ENCODE data around the gene CBX8. TPM values are rescaled to one million over a fixed set of nuclear protein-coding genes. Genes with fewer than 3 reads are reported as not detected.
"Not testable (repeated sequence)": the region's sequence is repeated elsewhere in the genome, so short reads cannot be mapped to it uniquely, and the experiment has no call there.

CBX8 gene
- total RNA-seq, 1 donor from 2014 or later: 8.2 TPM

DNA sequence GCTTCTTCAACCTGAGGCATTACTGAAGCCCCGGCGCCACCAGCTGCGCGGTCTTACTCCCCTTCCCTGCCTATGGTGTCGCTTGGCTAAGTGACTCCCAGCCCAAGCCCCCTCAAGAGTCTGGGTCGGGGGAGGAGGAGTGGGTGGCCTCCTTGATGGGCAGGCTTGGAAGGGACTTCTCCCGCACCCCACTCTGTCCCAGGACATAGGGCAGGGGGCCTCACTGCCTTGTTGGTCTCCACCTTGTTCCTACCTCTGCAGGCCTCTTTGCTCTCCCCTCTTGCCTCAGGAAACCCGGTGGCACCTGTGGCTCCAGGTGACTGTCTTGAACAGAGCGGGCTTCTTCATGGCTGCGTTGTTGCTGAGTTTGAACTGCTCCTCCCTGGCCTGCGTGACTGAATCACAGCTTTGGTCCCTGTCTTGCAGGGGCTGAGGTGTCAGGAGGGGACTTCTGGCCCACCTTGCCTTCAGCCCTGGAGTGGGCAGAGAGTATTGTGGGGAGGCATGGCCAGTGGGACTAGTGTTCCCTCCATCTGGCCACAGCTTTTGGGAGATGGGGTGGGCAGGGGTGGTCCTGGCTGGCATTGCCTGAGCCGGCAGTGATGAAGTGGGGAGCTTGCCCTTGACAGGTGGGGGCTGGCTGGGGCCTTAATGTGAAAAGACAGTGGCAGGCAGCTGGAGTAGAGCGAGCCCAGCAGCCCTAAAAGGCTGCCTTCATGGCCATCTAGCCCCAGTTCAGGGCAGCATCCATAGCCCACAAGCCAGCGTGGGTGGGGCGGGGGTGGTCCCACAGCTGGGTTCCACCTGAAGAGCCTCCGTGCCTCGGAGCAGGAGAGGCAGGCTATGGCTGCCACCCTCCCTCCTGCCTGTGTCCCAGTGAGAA lies 11.6 kb downstream of the CBX8 start:
- intact Hi-C loops (cut with micrococcal nuclease): no loop called here
- DNase-seq (no peak), ATAC-seq (no peak)

DNA sequence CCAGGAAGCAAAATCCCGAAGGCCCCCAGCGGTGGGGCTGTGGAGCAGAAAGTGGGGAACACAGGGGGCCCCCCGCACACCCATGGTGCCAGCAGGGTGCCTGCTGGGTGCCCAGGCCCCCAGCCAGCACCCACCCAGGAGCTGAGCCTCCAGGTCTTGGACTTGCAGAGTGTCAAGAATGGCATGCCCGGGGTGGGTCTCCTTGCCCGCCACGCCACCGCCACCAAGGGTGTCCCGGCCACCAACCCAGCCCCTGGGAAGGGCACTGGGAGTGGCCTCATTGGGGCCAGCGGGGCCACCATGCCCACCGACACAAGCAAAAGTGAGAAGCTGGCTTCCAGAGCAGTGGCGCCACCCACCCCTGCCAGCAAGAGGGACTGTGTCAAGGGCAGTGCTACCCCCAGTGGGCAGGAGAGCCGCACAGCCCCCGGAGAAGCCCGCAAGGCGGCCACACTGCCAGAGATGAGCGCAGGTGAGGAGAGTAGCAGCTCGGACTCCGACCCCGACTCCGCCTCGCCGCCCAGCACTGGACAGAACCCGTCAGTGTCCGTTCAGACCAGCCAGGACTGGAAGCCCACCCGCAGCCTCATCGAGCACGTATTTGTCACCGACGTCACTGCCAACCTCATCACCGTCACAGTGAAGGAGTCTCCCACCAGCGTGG lies 12.4 kb downstream of the CBX8 start:
- intact Hi-C loops (cut with micrococcal nuclease): no loop called here
- DNase-seq: no peak
- no peak for ATAC-seq

GRCh38 chr17:79783891-79784290 lies 13.0 kb downstream of the CBX8 start:
- DNase-seq (no peak), ATAC-seq (no peak)
- intact Hi-C loops (cut with micrococcal nuclease): no loop called here

- intact Hi-C loops (cut with micrococcal nuclease): no loop called here
- DNase-seq (no peak), ATAC-seq (no peak)
These were observed 14.9 kb downstream of the CBX8 start for GRCh38 chr17:79781736-79782575.

DNA sequence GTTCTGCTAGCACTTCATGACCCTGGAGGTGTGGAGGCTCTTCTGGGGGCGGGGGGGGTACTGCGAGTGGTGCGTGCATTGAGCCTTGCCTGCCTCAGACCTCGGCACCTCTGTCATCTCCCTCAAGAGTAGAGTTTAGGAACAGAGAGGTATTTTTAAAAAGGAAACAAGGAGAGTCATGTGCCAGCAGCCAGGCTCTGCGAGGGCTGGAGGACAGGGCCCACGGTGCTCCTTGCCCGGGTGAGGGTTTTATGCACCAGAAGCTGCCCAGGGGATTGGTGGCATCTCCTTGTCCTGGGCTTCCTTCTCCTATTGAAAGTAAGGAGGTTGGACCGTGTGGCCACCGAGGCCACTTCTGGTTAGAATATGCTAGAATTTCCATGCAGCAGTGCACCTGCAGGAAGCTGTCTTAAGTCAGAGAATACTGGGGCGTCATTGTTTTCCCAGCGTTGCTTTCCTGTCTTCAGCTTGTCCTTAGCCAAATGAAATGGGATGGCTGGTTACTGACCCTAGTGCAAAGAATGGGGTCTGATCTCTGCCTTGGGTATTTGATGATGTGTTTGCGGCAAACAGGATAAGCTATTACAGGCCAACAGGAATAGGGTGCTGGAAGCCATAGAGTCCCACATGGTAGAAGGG lies 15.7 kb downstream of the CBX8 start:
- no peak for DNase-seq
- intact Hi-C loops (cut with micrococcal nuclease): no loop called here
- no peak for ATAC-seq

GRCh38 chr17:79779661-79780365 lies 17.1 kb downstream of the CBX8 start:
- intact Hi-C loops (cut with micrococcal nuclease): no loop called here
- ATAC-seq (no peak), DNase-seq (no peak)

GRCh38 chr17:79779084-79779529 lies 17.8 kb downstream of the CBX8 start:
- ATAC-seq (no peak), DNase-seq (no peak)
- intact Hi-C loops (cut with micrococcal nuclease): no loop called here

DNA sequence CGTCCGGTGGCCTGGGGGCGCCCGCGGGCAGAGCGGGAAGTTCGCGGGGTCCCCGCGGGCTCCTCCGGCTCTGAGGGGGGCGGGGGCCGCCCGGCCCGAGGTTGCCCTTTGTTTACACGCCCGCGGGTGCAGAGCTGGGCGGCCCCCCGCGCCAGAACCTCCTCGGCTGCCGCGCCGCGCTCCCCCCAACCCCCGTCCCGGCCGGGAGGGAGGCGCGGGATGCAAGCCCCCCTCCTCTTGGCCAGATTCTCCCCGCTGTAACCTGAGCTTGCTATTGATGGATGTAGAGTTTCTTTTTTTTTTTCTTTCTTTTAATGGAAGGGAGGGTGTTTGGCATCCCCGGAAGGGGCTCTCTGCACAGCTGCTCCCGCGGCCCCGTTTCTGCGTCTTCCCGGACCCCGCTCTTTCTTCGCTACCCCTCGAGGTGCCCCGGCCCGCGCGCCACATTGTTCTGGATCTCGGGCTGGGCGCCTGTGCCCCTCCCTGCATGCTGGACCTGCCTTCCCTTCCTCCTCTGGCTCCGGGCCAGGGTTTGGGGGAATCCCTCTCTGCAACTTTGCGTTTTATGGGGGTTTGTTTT lies 18.3 kb downstream of the CBX8 start:
- intact Hi-C loops (cut with micrococcal nuclease): no loop called here
- ATAC-seq (no peak), DNase-seq (no peak)

DNA sequence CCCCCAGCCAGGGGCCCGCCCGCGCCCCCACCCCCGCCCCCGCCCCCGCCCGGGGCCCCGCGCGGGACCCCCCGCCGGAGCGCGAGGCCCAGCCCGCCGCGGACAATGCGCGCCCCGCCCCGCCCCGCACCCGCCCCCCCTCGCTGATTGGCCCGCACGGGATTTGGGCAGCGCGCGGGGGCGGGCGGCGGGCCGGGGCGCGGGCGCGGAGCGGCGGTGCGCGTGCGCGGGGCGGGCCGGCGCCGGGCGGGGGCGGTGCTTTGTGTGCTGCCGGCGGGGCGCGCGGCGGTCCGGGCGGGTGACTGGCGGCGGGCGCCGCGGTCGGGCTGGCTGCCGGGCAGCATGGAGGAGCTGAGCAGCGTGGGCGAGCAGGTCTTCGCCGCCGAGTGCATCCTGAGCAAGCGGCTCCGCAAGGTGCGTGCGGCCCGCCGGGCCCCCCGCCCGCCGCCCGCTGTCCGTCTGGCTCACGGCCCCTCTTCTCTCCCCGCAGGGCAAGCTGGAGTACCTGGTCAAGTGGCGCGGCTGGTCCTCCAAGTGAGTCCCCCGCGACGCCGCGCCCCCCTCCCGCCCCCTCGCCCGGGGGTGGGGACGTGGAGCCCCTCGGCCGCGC lies 18.9 kb downstream of the CBX8 start, which contains the start of gene CBX2:
Gene CBX2, plus strand, starts transcription at position 255 of the 610 bp plus-strand sequence. Its CDS starts 88 bp downstream, at position 343.
- ATAC-seq: peak; percentile 87
- DNase-seq: peak; percentile 89
- intact Hi-C loops (cut with micrococcal nuclease): no loop called here

DNA sequence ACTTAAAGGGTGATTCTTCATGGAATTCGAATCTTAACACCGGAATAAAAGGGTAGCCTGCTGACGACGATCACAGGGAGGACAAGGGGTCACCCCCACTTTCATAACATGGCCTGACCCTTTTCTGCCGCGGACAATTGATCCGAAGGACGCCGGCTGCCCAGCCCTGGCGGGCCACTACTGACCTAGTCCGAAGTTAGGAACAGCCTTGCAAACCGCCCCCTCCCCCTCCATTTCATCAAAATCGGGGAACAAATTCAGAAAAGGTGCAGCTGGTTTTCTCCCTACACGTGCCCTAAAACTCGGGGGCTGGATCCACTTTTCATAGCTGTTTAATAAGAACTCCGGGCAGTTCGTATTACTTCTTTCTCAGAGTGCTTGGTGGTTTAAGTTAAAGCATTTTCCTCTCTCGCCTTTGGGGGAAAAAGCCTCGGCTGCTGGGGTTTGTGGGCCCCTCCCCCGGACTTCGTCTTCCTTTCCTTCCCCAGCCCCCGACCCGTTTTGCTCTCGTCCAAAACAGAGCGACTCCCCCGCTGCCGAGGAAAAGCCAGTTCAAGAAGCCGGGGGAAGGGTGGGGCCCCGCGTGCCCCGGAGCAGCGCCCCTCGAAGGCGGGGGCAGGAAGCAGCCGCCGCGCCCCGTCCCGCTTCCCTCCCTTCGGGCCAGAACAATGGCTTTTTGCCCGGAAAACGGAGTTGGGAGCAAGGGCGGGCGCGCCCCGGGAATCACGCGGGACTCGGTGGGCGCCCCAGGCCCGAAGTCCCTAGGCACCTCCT lies 19.6 kb downstream of the CBX8 start:
- ATAC-seq (peak; percentile 73), DNase-seq (peak; percentile 79)
- intact Hi-C loops (cut with micrococcal nuclease): no loop called here

GRCh38 chr17:79776376-79777119 lies 20.3 kb downstream of the CBX8 start:
- no peak for ATAC-seq
- intact Hi-C loops (cut with micrococcal nuclease): no loop called here
- no peak for DNase-seq

DNA sequence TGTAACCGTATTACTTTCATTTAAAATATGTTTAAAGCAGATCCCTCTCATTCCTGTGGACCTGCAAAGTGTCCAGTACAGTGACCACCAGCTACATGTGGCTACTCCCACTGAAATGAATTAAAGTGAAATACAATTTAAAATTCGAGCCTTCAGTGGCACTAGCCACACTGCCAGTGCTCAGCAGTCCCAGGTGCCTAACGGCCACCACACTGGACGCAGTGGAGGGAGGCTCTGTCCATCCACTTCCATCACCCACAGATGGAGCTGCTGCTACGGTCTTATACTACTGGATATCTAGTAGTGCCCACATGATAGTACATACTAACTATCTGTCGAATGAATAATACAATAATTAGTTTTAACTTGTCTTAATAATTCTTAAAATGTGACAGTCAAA lies 21.2 kb downstream of the CBX8 start:
- intact Hi-C loops (cut with micrococcal nuclease): no loop called here
- no peak for DNase-seq
- ATAC-seq: no peak

DNA sequence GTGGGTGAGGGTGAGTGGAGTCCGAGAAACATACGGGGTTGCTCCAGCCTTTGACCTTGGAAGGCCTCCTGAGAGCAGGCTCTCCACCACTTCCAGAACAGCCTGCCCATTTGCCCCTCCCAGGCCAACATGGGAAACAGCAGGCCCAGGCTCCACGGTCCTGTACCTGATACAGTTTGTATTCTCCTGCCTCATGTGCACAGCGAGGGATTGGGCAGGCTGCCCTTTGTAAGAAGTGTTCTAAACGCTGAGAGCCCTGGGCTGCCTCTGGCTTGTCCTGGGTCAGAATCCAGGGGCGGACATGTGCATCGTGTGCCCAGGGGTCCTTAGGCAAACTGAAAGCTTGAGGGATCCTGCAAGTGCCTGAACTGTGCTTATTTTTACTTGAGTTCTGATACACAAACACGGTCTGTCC lies 22.3 kb downstream of the CBX8 start:
- DNase-seq (no peak), ATAC-seq (no peak)
- intact Hi-C loops (cut with micrococcal nuclease): no loop called here

DNA sequence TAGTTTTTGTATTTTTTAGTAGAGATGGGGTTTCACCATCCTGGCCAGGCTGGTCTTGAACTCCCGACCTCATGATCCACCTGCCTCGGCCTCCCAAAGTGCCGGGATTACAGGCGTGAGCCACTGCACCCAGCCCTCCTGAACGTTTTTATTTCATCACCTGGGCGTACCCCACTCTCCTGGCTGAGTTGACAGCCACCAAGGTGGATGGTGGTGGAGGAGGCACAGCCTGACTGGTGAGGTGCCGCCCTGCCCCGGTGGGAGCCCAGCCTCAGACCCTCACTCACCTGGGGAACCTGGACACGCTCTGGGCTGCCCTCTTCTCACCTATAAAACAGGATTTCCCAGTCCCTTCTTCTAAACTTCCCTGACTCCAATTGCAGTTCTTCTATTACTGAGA lies 24.2 kb downstream of the CBX8 start:
- intact Hi-C loops (cut with micrococcal nuclease); DNase-seq; ATAC-seq: not testable (repeated sequence)

- no peak for DNase-seq
- intact Hi-C loops (cut with micrococcal nuclease): no loop called here
- ATAC-seq: no peak
These were observed 25.6 kb downstream of the CBX8 start for GRCh38 chr17:79771276-79771675.

Data from left ventricle myocardium superior (tissue), 1 donor.